GM19395 (cell line): ENCODE measurements around the gene MITF.
"Not testable (repeated sequence)": the region's sequence is repeated elsewhere in the genome, so short reads cannot be mapped to it uniquely, and the experiment has no call there.

Experiments used
- ATAC-seq: cut with Tn5 transposase; IDR thresholded peaks from one replicate; pipeline ENCODE4 v1.9.1; 2021; ENCODE audit warnings: mild to moderate bottlenecking, moderate library complexity; ENCODE audit not compliant: unreplicated experiment

The MITF gene

GRCh38 chr3:69784954-69785514 is 45.8 kb downstream of the MITF start:
- ATAC-seq: no peak

DNA sequence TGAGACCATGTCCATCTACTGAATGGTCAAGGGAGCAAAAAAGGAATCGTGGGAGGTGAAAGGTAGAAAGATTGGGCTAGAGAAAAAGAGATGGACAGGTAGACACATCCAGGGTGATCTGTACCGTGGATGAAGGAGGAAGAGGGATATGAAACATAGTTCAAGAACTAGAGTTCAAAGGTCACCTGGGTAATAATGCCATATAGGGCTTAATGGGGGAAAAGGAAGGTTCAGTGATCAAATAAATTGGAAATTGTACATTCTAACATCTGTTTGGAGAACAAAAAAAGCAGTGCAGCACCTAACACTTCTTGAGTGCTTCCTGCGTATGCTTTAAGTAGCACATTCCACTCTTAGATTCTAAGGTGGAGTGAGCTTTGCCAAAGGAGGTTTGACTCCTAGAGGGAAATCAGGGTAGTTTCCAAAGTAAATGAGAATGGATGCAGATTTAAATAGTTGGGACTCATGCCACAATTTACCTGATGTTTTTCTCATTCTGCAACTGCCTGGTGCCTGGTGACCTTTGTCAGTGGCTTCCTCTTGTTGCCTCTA is 46.6 kb downstream of the MITF start:
- ATAC-seq: no peak

GRCh38 chr3:69786854-69787253 is 47.6 kb downstream of the MITF start:
- no peak for ATAC-seq

DNA sequence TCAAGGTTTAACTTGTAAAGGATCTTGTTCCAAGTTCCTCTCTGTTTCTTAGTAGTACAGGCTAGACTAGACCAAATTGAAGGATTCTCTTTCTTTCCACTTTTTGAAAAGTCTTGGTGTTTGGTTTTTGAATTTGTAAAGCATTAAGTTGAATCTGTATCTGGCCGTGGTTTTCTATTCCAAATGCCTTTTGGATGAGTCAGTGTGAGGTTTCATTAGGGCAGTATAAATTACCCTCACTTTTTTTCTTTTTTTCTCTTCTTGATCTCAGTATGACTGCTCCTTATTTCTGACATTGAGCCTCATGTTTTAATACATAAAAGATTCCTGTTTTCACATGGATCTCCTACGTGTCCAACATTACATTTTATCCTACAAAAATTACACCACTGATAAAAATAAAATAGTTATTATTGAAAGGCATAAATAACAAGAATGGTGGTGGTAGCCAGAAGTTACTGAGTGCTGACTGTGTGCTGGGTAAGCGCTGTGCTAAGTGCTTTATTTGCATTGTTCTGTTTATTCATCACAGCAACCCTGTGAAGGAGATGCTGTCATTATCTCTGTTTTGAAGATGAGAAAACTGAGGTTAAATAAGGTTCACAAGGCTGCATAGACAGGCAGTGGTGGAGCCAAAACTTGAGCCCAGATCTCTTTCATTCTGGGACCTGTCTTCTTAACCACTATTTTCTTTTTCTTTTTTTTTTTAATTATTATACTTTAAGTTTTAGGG is 48.3 kb downstream of the MITF start:
- ATAC-seq: no peak

- no peak for ATAC-seq
These were observed 51.8 kb downstream of the MITF start for GRCh38 chr3:69791106-69791505.

DNA sequence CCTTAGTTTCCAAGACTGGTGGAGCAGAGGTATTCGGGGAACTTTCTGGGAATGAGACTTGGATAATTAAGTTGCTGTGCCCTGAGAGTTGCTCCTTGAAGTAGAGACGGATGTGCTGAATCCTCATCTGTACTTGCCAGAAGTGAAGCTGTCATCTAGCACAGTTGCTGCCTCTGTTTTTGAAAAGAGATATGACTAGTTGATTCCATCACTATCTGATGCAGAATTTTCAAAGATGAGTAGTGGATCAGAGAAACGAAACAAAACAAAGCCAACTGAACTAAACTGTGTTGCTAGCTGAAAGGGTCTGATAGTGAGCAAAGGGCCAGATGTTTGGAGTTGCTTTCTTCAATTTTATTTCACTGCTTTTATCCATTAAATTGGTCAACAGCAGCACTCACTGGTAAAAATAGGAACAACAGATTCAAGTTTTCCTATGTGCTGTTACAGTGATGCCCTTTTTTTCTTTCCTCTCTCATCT is 52.7 kb downstream of the MITF start:
- no peak for ATAC-seq

- not testable (repeated sequence) for ATAC-seq
These were observed 56.9 kb downstream of the MITF start for GRCh38 chr3:69796126-69796525.

DNA sequence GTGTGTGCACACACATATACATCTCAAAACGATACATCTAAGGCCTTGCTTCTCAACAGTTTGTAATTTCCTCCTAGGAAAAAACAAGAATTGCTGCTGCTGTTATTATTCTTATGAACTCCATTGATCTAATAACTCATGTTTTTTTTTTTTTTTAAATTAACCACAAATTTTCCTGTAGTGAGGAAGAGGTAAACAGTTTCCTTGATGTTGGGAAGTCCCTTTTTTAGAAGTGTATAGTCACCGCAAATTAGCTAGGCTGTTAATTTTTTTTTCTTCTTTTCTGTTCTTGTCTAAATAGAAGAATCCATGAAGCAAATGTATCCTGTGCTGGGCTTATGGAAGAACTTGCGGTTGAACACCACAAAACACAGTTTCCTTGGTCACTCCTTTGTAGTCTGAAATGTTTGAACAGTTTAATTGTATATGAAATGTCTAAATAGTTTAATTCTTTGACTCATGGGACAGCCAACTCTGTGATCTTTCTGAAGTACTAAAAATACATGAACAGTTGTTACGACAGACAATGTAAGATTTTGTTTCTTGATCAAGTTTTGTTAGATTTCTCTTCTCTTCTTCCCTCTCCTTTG is 64.5 kb downstream of the MITF start:
- no peak for ATAC-seq

GRCh38 chr3:69805491-69805890 is 66.2 kb downstream of the MITF start:
- ATAC-seq: no peak

DNA sequence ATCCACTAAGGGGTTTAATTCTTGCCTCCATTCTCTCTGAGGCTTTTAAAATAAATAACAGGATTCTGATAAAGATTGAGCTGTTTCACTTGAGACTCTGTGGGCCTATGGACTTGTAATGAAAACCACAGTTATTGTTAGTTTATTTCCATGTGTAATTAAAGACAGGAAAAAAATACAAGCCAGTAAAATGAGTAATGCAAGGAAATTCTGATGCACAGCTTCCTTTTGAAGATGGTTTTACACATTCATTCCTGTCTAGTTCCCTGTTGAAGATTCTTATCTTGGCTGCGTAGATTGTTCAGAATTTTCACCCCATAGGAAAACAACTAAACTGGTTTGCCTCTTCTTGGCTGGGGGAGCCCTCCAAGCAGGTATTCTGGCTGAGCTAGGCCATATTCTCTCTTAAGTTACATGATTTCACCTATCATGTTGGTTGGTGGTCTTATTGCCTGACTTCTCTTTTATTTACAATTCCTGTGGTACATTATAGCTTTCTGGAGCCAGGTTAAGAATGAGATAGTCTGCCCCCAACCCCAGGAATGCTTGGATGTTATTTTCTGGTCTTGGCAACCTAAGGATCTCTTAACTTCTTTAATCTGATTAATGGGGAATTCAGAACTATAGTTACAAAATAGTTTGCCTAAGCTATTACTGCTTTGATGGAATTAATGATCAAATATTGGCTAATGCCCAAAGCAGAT is 67.6 kb downstream of the MITF start:
- ATAC-seq: no peak

DNA sequence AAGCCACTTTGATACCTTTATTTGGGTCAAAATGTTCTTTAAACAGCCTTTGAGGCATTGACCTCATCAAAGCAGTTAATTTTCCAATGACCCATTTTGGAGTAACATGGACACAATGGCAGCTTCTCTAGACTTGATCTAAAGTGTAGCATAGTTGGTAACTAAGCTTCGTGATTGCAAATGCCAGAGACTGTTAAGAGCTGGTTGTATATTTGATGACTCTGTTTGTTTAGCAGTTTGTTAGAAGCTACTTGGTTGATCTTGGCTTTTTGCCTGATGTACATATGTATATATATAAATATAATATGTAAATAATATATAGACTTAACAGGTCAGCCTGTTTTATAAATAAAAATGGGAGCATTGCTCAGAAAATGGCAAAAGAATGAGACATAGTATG is 68.4 kb downstream of the MITF start:
- ATAC-seq: no peak

DNA sequence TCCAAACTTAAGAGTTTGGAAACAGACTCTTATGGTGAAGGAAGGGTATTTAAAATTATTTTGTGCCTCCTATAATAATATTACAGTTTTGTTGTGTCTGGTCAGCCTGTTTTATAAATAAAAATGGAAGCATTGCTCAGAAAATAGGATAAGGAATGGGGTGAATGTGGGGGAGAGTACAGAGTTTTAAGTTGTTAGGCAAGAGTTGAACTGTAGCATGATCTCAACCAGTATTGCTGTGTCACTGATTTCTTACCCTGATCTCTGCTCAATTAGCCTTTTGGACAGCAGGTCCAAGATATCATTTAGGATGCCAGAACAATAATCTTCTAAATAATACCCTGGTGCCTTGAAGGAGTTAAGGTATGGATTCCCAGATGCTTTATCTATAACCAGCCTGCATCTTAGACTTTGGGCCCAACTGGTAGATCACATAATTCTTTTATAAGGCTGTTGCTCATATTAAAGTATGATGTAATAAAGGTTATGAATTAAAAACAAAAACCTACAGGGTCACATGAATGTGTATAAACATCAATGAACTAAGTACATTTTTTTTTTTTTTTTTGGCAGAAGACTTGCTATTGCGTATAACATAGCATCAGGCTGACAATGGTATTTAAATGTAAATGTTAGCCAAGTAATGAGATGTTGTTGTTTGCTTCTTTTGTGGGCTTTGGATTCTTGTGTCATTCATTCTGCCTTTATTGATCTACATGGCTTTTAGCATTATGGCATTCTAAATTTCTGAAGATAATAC is 70.0 kb downstream of the MITF start:
- no peak for ATAC-seq

GRCh38 chr3:69811452-69812401 is 72.5 kb downstream of the MITF start:
- ATAC-seq: no peak

- ATAC-seq: no peak
These were observed 76.7 kb downstream of the MITF start for GRCh38 chr3:69815970-69816369.

DNA sequence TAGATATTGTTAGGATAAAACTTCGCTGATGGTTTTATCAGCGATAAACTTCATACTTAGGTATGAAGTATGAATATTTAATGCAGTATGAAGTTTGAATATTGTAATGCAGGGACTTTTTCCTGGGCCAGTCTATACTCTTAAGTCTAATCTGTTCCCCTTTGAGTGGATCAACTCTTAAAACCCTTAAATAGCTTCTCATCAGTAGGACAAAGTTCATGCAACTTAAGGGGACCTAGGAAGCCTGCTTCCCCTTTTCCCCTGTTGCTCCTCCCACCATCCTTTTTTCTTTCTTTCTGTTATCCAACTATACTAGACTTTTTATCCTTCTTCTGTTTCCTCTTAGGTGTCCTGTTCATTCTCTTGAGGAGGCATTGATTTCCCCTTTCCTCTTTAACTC is 78.7 kb downstream of the MITF start:
- no peak for ATAC-seq

- no peak for ATAC-seq
These were observed 80.0 kb downstream of the MITF start for GRCh38 chr3:69819282-69819681.

DNA sequence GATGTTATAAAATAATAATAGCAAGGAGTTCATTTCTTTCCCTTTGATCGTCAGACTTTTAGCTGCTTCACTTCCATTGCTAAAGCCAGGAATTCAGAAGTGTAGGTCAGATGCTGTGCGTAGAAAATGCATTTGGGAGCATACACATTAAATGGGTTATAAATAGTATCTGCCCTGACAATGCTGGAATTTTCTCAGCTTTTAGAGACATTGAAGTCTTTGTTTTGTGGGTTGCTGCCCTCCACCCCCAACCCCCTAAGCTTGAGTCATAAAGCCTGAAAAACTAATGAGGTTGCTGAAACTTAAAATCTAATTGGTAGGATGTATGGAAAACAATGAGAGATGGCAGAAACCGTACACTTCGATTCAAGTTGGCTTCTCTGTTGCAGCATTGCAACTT is 81.9 kb downstream of the MITF start:
- no peak for ATAC-seq

DNA sequence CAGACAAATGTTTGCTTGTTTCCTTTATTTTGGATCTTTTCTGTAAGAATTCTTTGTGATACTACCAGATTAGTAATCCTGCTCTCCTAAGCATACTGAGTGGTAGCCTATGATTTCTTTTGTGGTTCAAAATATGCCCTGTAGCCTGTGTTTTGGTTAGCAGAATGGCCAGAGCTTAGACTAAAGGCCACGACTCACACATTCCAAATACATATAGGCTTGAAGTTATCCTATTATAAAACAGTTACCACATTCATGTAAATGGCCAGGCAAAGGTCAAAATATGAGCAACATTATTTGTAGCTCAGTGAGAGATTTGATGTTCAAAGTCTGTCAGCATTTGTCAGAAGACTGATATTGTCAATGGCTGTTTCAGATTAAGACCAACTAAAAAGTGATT is 84.5 kb downstream of the MITF start:
- no peak for ATAC-seq

DNA sequence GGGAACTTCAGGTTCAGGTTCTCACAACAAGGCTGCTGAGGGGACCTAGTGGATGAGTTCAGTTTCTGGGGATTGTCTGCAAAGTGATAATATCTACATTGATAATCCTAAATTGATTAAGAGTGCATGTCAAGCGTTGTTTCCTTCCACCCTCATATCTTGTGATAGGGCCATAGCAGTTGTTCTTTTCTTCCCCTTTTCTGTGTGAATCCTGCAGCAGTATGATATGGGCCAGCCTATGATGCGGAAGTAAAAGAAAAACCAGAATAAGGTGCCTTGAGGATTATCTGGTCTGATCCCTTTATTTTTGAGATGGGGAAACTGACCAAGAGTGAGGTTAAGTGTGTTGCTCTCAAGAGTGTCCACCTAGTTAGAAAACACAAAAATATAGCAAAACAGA is 86.2 kb downstream of the MITF start:
- ATAC-seq: no peak

DNA sequence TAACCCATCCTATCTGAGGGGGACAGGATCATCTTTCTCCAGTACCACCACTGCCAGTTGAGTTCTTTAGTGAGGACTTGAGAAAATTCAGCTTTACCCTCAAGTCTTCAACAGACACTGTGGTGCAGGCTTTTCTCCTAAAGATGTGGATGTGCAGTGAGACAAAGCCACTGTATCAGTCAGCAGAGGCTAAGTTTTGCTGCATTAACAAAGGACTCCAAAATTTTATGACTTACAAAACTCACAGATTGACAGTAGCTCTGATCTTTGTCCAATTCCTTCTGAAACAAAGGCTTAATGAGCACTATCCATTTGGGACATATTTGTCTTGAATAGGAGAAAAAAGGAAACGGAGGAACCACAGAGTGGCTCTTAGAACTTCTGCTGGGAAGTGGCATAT is 87.9 kb downstream of the MITF start:
- no peak for ATAC-seq
